ENCODE data around the gene STK32B. TPM values are rescaled to one million over a fixed set of nuclear protein-coding genes. Genes with fewer than 3 reads are reported as not detected.

The STK32B gene
- total RNA-seq, 3 donors from 2014 or later, result not detected

DNA sequence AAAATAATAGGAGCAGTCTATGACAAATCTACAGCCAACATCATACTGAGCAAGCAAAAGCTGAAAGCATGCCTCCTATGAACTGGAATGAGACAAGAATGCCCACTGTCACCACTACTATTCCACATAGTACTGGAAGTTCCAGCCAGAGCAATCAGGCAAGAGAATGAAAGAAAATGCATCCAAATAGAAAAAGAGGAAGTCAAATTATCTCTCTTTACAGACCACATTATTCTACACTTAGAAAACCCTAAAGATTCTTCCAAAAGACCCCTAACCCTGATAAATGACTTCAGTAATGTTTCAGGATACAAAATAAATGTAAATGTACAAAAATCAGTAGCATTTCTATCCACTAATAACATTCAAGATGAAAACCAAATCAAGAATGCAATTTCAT, 249.0 kb downstream of the STK32B start:
- Mint-ChIP-seq H3K9me3 (peaks cover 11% of the 10 kb centered on the region), H3K36me3 (ENCODE audit: insufficient read depth) (no peaks in the 10 kb centered on the region), H3K4me1 (ENCODE audit: low read depth) (no peaks in the 10 kb centered on the region), H3K4me3 (no peak overlapping the region), H3K27me3 (ENCODE audit: low read depth) (peaks cover 5% of the 10 kb centered on the region)
- ATAC-seq, result no peak
- DNase-seq, result no peak

- Mint-ChIP-seq H3K9me3 (peaks cover 11% of the 10 kb centered on the region), H3K27me3 (ENCODE audit: low read depth) (peaks cover 3% of the 10 kb centered on the region), H3K36me3 (ENCODE audit: insufficient read depth) (no peaks in the 10 kb centered on the region), H3K4me1 (ENCODE audit: low read depth) (no peaks in the 10 kb centered on the region), H3K4me3 (no peak overlapping the region)
- DNase-seq (no peak), ATAC-seq (no peak)
Observed at GRCh38 chr4:5307928-5308327, 256.6 kb downstream of the STK32B start.

- no peak for ATAC-seq
- H3K27me3 Mint-ChIP-seq (ENCODE audit: low read depth), result peaks cover 1% of the 10 kb centered on the region
- no peaks in the 10 kb centered on the region for H3K36me3 Mint-ChIP-seq (ENCODE audit: insufficient read depth)
- no peak for DNase-seq
- no peaks in the 10 kb centered on the region for H3K4me1 Mint-ChIP-seq (ENCODE audit: low read depth)
- H3K9me3 Mint-ChIP-seq, result peaks cover 3% of the 10 kb centered on the region
- no peak overlapping the region for H3K4me3 Mint-ChIP-seq
Observed at GRCh38 chr4:5322321-5322720, 271.0 kb downstream of the STK32B start.

GRCh38 chr4:5330339-5330989, 279.2 kb downstream of the STK32B start:
- DNase-seq (no peak), ATAC-seq (no peak)
- no peaks in the 10 kb centered on the region for H3K4me1 Mint-ChIP-seq (ENCODE audit: low read depth)
- peaks cover 1% of the 10 kb centered on the region for H3K27me3 Mint-ChIP-seq (ENCODE audit: low read depth)
- H3K36me3 Mint-ChIP-seq (ENCODE audit: insufficient read depth), result no peaks in the 10 kb centered on the region
- no peaks in the 10 kb centered on the region for H3K9me3 Mint-ChIP-seq
- H3K4me3 Mint-ChIP-seq, result no peak overlapping the region

- no peaks in the 10 kb centered on the region for H3K27me3 Mint-ChIP-seq (ENCODE audit: low read depth)
- H3K36me3 Mint-ChIP-seq (ENCODE audit: insufficient read depth), result no peaks in the 10 kb centered on the region
- H3K4me3 Mint-ChIP-seq, result no peak overlapping the region
- no peak for ATAC-seq
- no peaks in the 10 kb centered on the region for H3K4me1 Mint-ChIP-seq (ENCODE audit: low read depth)
- DNase-seq, result no peak
- H3K9me3 Mint-ChIP-seq, result peaks cover 3% of the 10 kb centered on the region
Observed at GRCh38 chr4:5337731-5338130, 286.5 kb downstream of the STK32B start.

GRCh38 chr4:5338531-5338930, 287.3 kb downstream of the STK32B start:
- Mint-ChIP-seq H3K4me3 (no peak overlapping the region), H3K9me3 (peaks cover 3% of the 10 kb centered on the region), H3K36me3 (ENCODE audit: insufficient read depth) (no peaks in the 10 kb centered on the region), H3K4me1 (ENCODE audit: low read depth) (no peaks in the 10 kb centered on the region), H3K27me3 (ENCODE audit: low read depth) (no peaks in the 10 kb centered on the region)
- ATAC-seq (no peak), DNase-seq (no peak)

DNA sequence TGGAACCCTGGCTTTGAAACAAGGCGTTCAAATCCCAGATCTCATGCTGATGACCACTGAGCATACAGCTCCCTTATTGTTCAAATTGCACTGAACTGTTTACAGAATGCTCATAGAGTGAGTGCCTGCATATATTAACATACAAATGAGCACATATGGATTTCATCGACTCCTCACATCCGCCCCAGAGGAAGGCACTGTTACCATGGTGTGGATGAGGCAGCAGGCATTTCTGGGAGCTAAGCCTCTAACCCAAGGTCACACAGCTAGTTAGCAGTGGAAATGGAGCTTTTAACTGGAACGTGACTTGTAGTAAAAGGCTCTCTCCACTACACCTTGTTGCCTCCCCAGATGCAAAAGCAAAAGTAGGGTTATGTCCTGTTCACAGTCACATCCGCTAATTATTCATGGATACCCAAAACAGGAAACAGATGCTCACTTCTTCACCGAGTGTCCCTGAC, 289.7 kb downstream of the STK32B start:
- H3K4me3 Mint-ChIP-seq, result no peak overlapping the region
- peaks cover 3% of the 10 kb centered on the region for H3K9me3 Mint-ChIP-seq
- H3K27me3 Mint-ChIP-seq (ENCODE audit: low read depth), result no peaks in the 10 kb centered on the region
- H3K36me3 Mint-ChIP-seq (ENCODE audit: insufficient read depth), result no peaks in the 10 kb centered on the region
- ATAC-seq (no peak), DNase-seq (no peak)
- no peaks in the 10 kb centered on the region for H3K4me1 Mint-ChIP-seq (ENCODE audit: low read depth)

GRCh38 chr4:5341526-5341925, 290.2 kb downstream of the STK32B start:
- Mint-ChIP-seq H3K9me3 (peaks cover 3% of the 10 kb centered on the region), H3K36me3 (ENCODE audit: insufficient read depth) (no peaks in the 10 kb centered on the region), H3K27me3 (ENCODE audit: low read depth) (no peaks in the 10 kb centered on the region), H3K4me3 (no peak overlapping the region), H3K4me1 (ENCODE audit: low read depth) (no peaks in the 10 kb centered on the region)
- no peak for DNase-seq
- no peak for ATAC-seq

GRCh38 chr4:5355846-5356245, 304.6 kb downstream of the STK32B start:
- H3K4me1 Mint-ChIP-seq (ENCODE audit: low read depth), result no peaks in the 10 kb centered on the region
- no peaks in the 10 kb centered on the region for H3K27me3 Mint-ChIP-seq (ENCODE audit: low read depth)
- no peak for ATAC-seq
- no peak overlapping the region for H3K4me3 Mint-ChIP-seq
- no peaks in the 10 kb centered on the region for H3K9me3 Mint-ChIP-seq
- no peaks in the 10 kb centered on the region for H3K36me3 Mint-ChIP-seq (ENCODE audit: insufficient read depth)
- no peak for DNase-seq

GRCh38 chr4:5357870-5358269, 306.6 kb downstream of the STK32B start:
- H3K4me1 Mint-ChIP-seq (ENCODE audit: low read depth), result no peaks in the 10 kb centered on the region
- H3K27me3 Mint-ChIP-seq (ENCODE audit: low read depth), result no peaks in the 10 kb centered on the region
- no peaks in the 10 kb centered on the region for H3K36me3 Mint-ChIP-seq (ENCODE audit: insufficient read depth)
- H3K9me3 Mint-ChIP-seq, result peaks cover 3% of the 10 kb centered on the region
- no peak for DNase-seq
- no peak overlapping the region for H3K4me3 Mint-ChIP-seq
- no peak for ATAC-seq

DNA sequence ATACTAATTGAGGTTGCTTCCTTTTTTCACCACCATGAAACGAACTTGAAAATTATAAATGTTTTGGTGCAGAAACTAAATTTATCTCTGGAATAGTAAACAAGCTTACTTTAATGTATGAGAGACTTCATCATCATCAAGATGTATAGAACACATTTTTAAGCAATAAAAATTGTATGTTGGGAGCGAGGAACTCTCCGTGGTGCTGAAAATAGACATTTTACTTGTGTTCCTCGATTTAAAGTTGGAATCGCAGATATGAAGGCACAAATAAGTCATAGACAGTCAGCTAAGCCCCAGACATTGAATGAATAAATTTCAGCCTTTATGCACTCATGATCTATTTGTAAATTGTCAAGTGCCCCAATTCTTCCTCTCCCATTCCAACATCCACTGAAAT, 310.7 kb downstream of the STK32B start:
- DNase-seq (no peak), ATAC-seq (no peak)

GRCh38 chr4:5364406-5364805, 313.1 kb downstream of the STK32B start:
- ATAC-seq, result no peak
- Mint-ChIP-seq H3K9me3 (peaks cover 5% of the 10 kb centered on the region), H3K36me3 (ENCODE audit: insufficient read depth) (no peaks in the 10 kb centered on the region), H3K4me3 (no peak overlapping the region), H3K4me1 (ENCODE audit: low read depth) (no peaks in the 10 kb centered on the region), H3K27me3 (ENCODE audit: low read depth) (no peaks in the 10 kb centered on the region)
- no peak for DNase-seq

More for the DNA sequence above, 310.7 kb downstream of the STK32B start:
- no peak overlapping the region for H3K4me3 Mint-ChIP-seq
- peaks cover 3% of the 10 kb centered on the region for H3K9me3 Mint-ChIP-seq
- H3K27me3 Mint-ChIP-seq (ENCODE audit: low read depth), result no peaks in the 10 kb centered on the region
- H3K36me3 Mint-ChIP-seq (ENCODE audit: insufficient read depth), result no peaks in the 10 kb centered on the region
- H3K4me1 Mint-ChIP-seq (ENCODE audit: low read depth), result no peaks in the 10 kb centered on the region

- H3K27me3 Mint-ChIP-seq (ENCODE audit: low read depth), result no peaks in the 10 kb centered on the region
- peaks cover 5% of the 10 kb centered on the region for H3K9me3 Mint-ChIP-seq
- no peak overlapping the region for H3K4me3 Mint-ChIP-seq
- DNase-seq (no peak), ATAC-seq (no peak)
- no peaks in the 10 kb centered on the region for H3K4me1 Mint-ChIP-seq (ENCODE audit: low read depth)
- H3K36me3 Mint-ChIP-seq (ENCODE audit: insufficient read depth), result no peaks in the 10 kb centered on the region
Observed at GRCh38 chr4:5365071-5366008, 314.1 kb downstream of the STK32B start.

GRCh38 chr4:5366009-5366386, 314.7 kb downstream of the STK32B start:
- ATAC-seq, result no peak
- Mint-ChIP-seq H3K27me3 (ENCODE audit: low read depth) (no peaks in the 10 kb centered on the region), H3K9me3 (peaks cover 5% of the 10 kb centered on the region), H3K36me3 (ENCODE audit: insufficient read depth) (no peaks in the 10 kb centered on the region), H3K4me3 (no peak overlapping the region), H3K4me1 (ENCODE audit: low read depth) (no peaks in the 10 kb centered on the region)
- DNase-seq, result no peak

DNA sequence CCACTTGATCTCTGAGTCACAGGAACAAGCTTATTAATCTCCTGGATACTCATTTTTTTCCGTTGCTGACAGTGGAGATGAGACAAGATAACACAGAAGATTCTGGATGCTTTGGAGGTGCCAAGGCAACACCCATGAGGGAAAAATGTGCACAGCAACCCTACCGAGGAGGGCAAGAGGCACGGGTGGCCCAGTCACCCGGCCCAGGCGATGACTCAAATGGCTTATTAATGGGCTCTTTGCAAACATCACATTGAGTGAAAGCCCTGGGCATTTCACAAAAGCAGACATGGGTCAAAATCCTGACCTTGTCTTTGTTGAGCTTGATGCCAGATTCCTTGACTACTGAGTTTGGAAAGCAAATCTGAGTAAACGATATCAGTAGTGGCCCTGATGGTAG, 315.1 kb downstream of the STK32B start:
- Mint-ChIP-seq H3K27me3 (ENCODE audit: low read depth) (no peaks in the 10 kb centered on the region), H3K4me1 (ENCODE audit: low read depth) (no peaks in the 10 kb centered on the region), H3K36me3 (ENCODE audit: insufficient read depth) (no peaks in the 10 kb centered on the region), H3K9me3 (peaks cover 5% of the 10 kb centered on the region), H3K4me3 (no peak overlapping the region)
- ATAC-seq (no peak), DNase-seq (no peak)

All from activated T-cell treated with anti-CD3 and anti-CD28 coated beads, Interleukin-2, amount 50 U/mL, for 4 hours (primary cell).